IPS DF 4.7 (cell line): ENCODE data around the gene FAM131A.

Experiments used
- DNase-seq: peaks from one replicate; pipeline ENCODE4 v3.0.0-alpha.2; 2013; ENCODE audit warnings: low spot score; ENCODE audit errors: extremely low read depth

The FAM131A gene

GRCh38 chr3:184373422-184373821 is 36.0 kb downstream of the FAM131A start:
- no peak for DNase-seq

- DNase-seq = no peak
Measured at GRCh38 chr3:184375747-184376461, 38.5 kb downstream of the FAM131A start.

- no peak for DNase-seq
Measured at GRCh38 chr3:184377374-184377773, 40.0 kb downstream of the FAM131A start.

- no peak for DNase-seq
Measured at GRCh38 chr3:184377882-184378445, 40.6 kb downstream of the FAM131A start, which contains the start of gene THPO. Gene THPO, minus strand, starts transcription at chr3:184378207. Its CDS starts 1,948 bp downstream, at chr3:184376259.

- DNase-seq = no peak
Measured at GRCh38 chr3:184378651-184379357, 41.4 kb downstream of the FAM131A start.

GRCh38 chr3:184379358-184380184 is 42.2 kb downstream of the FAM131A start, which contains the start of gene CHRD:
Gene CHRD, plus strand, starts transcription at chr3:184380054. Its CDS starts 265 bp downstream, at chr3:184380319.
- no peak for DNase-seq

GRCh38 chr3:184380185-184380626 is 42.8 kb downstream of the FAM131A start:
- no peak for DNase-seq

GRCh38 chr3:184380627-184381260 is 43.3 kb downstream of the FAM131A start:
- no peak for DNase-seq

GRCh38 chr3:184381261-184382224 is 44.1 kb downstream of the FAM131A start:
- no peak for DNase-seq

- no peak for DNase-seq
Measured at GRCh38 chr3:184382326-184383032, 45.1 kb downstream of the FAM131A start.

- no peak for DNase-seq
Measured at GRCh38 chr3:184383033-184383740, 45.8 kb downstream of the FAM131A start.

- no peak for DNase-seq
Measured at GRCh38 chr3:184384342-184384741, 46.9 kb downstream of the FAM131A start.

- DNase-seq = no peak
Measured at GRCh38 chr3:184384856-184385422, 47.5 kb downstream of the FAM131A start.

- no peak for DNase-seq
Measured at GRCh38 chr3:184386047-184386806, 48.8 kb downstream of the FAM131A start.

- DNase-seq = no peak
Measured at GRCh38 chr3:184387174-184387714, 49.8 kb downstream of the FAM131A start.

- no peak for DNase-seq
Measured at GRCh38 chr3:184388164-184388935, 51.0 kb downstream of the FAM131A start.

GRCh38 chr3:184388936-184389230 is 51.5 kb downstream of the FAM131A start:
- DNase-seq = no peak
